Brain microvascular endothelial cell (primary cell): ENCODE measurements around the gene RNF146.

Experiments used
- DNase-seq: peaks from one replicate; pipeline ENCODE4 v3.0.0-alpha.2; 2020
- H3K27ac ChIP-seq: fragments of 250-450 bp; sonication (Bioruptor Pico); 2 replicates; pipeline ENCODE4 v1.5.1; 2020; ENCODE audit warnings: mild to moderate bottlenecking, moderate library complexity
- H3K27me3 ChIP-seq: fragments of 250-450 bp; sonication (Bioruptor Pico); replicated peaks from 2 replicates; pipeline ENCODE4 v1.5.1; 2020; ENCODE audit warnings: mild to moderate bottlenecking
- H3K36me3 ChIP-seq: fragments of 250-450 bp; sonication (Bioruptor Pico); replicated peaks from 2 replicates; pipeline ENCODE4 v1.5.1; 2020; ENCODE audit warnings: mild to moderate bottlenecking
- H3K4me3 ChIP-seq: 2 replicates; pipeline ENCODE4 v1.5.1; 2011; ENCODE audit warnings: low read depth, mild to moderate bottlenecking, control low read depth, low read length, moderate library complexity
- CTCF ChIP-seq: IDR thresholded peaks from 2 replicates; pipeline ENCODE4 v1.5.1; 2011; ENCODE audit warnings: low read depth, mild to moderate bottlenecking, moderate library complexity, low read length, control low read depth, inconsistent platforms; ENCODE audit errors: missing control alignments
- in situ Hi-C: cut with HindIII; loops from 2 replicates; pipeline ENCODE4 v1.10.0; 2017; ENCODE audit warnings: low sequenced_read_pairs, low pct_ligation_motif_present

RNF146 gene

GRCh38 chr6:127277878-127278843 is 11.5 kb downstream of the RNF146 start:
- no peak for DNase-seq
- Histone ChIP-seq H3K36me3 (peaks cover 6% of the 10 kb centered on the region), H3K27me3 (no peaks in the 10 kb centered on the region), H3K4me3 (no peak overlapping the region), H3K27ac (no peak overlapping the region)
- TF ChIP-seq CTCF, result no peak
- in situ Hi-C loops, result no loop called here

- no peaks in the 10 kb centered on the region for H3K27me3 ChIP-seq
- no peak for DNase-seq
- no peak overlapping the region for H3K4me3 ChIP-seq
- in situ Hi-C loops, result no loop called here
- peaks cover 6% of the 10 kb centered on the region for H3K36me3 ChIP-seq
- no peak overlapping the region for H3K27ac ChIP-seq
- TF ChIP-seq CTCF, result no peak
Observed at GRCh38 chr6:127279815-127280214, 13.2 kb downstream of the RNF146 start.

- Histone ChIP-seq H3K36me3 (peaks cover 21% of the 10 kb centered on the region), H3K4me3 (no peak overlapping the region), H3K27ac (no peak overlapping the region), H3K27me3 (no peaks in the 10 kb centered on the region)
- DNase-seq, result no peak
- in situ Hi-C loops, result no loop called here
- TF ChIP-seq CTCF, result no peak
Observed at GRCh38 chr6:127282184-127282583, 15.5 kb downstream of the RNF146 start.

GRCh38 chr6:127288705-127289104 is 22.0 kb downstream of the RNF146 start:
- no peaks in the 10 kb centered on the region for H3K27me3 ChIP-seq
- no peak for TF ChIP-seq CTCF
- no peak overlapping the region for H3K4me3 ChIP-seq
- DNase-seq, result no peak
- in situ Hi-C loops, result no loop called here
- no peak overlapping the region for H3K27ac ChIP-seq
- H3K36me3 ChIP-seq, result peaks cover 26% of the 10 kb centered on the region

- in situ Hi-C loops, result no loop called here
- no peak for DNase-seq
Observed at GRCh38 chr6:127289934-127290333, 23.3 kb downstream of the RNF146 start.

More at GRCh38 chr6:127289934-127290333, 23.3 kb downstream of the RNF146 start:
- H3K36me3 ChIP-seq, result peaks cover 26% of the 10 kb centered on the region
- no peak for TF ChIP-seq CTCF
- H3K4me3 ChIP-seq, result no peak overlapping the region
- no peak overlapping the region for H3K27ac ChIP-seq
- H3K27me3 ChIP-seq, result no peaks in the 10 kb centered on the region
